NCI-H2029 treated with DMSO at 0.1 percent for 48 hours (cell line): ENCODE results near the gene CATSPERZ.

ENCODE experiments used
- DNase-seq: peaks from one replicate; lab custom pipeline; 2025; lab: John Stamatoyannopoulos, UW

CATSPERZ gene

GRCh38 chr11:64264371-64264852, 35.7 kb upstream of the CATSPERZ start:
- no peak for DNase-seq

GRCh38 chr11:64265176-64266160, 34.7 kb upstream of the CATSPERZ start:
- DNase-seq = no peak

- no peak for DNase-seq
Observed at GRCh38 chr11:64266339-64266738, 33.8 kb upstream of the CATSPERZ start.

DNA sequence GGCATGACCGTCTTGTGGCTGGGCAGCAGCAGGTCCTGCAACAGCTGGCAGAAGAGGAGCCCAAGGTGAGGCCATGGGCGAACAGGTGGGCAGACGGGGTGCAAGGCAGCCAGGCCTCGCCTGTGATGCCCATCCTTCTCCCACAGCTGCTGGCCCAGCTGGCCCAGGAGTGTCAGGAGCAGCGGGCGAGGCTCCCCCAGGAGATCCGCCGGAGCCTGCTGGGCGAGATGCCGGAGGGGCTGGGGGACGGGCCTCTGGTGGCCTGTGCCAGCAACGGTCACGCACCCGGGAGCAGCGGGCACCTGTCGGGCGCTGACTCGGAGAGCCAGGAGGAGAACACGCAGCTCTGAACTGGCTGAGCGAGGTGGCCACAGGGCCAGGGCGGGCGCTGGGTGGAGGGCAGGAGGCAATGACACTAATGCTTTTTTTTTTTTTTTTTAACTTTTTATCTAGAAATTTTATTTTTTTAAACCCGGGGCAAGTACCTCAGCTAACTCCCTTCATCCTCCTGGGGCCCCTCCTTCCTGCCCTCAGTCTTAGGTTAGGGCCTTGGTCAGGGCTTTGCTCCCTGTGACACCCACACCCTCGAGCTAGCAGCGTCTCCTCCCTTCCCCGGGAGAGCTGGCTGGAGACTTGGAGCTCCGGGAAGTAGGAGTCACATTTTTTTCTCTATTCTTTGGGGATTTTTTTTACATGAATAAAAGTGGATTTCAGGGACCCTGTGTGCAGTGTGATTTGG, 32.8 kb upstream of the CATSPERZ start:
- DNase-seq = no peak

GRCh38 chr11:64268025-64268892, 31.9 kb upstream of the CATSPERZ start:
- peak; percentile 50 for DNase-seq

DNA sequence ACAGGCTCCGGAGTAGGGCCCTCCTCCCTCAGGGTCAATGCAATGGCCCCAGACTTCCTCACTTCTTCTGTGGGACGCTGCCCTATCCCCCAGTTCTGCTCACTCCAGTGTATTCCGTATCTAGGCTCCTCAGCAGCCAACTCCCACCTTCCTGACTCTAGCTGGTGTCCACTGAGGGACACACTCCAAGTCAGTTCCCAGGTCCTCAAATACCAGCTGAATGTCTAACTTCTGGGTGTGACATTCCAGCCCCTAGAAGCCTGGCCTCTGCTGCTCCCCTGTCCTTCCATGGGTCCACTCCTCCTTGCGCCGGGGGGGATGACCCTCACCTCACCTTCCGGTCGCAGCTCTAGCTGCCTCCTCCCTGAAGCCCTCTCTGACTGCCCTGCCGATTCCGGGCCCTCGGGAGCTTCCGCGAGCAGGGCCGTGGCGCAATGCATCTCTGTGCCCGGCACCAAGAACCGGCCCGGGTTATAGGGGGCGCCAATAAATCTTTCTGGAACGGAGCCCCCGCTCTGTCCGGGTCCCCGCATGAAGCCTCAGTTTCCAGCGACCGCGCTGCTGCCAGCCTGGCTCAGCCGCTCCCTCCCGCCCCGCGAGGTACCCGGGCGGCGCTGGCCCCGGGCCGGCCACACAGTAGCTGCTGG, 31.1 kb upstream of the CATSPERZ start:
- no peak for DNase-seq

DNA sequence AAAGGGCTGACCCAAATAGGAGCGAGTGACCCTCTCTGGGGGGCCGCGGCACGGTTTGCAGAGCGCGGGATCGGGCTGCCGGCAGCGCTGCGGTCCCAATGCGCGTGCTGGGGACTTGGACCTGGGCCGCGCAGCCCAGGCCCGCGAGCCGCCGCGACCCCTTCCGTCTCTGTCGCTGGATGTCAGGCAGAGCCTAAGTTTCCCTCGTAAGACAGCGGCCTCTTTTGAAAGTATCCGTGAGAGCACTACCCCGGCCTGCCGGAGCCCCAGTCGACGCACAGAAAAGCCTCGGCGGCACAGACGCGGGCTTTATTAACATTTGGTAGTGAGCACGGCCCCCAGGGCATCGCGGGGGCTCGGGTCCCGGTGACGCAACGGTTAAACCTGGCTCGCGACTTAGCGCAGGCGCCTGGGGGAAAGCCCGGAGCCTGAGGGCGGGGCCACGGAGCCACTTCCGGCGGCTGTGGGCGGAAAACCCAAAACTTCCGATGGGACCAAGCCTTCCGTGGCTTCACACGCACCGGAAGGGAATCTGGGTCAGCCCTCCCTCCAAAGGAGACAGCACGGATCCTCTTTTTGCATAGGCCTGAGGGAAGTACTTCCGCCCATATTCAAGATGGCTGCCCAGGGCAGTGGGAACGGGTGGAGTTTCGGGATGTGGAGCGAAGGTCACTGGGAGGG, 30.5 kb upstream of the CATSPERZ start:
- DNase-seq = peak; percentile 94

- DNase-seq = no peak
Observed at GRCh38 chr11:64275031-64275800, 24.9 kb upstream of the CATSPERZ start.

GRCh38 chr11:64275841-64276240, 24.3 kb upstream of the CATSPERZ start:
- no peak for DNase-seq

DNA sequence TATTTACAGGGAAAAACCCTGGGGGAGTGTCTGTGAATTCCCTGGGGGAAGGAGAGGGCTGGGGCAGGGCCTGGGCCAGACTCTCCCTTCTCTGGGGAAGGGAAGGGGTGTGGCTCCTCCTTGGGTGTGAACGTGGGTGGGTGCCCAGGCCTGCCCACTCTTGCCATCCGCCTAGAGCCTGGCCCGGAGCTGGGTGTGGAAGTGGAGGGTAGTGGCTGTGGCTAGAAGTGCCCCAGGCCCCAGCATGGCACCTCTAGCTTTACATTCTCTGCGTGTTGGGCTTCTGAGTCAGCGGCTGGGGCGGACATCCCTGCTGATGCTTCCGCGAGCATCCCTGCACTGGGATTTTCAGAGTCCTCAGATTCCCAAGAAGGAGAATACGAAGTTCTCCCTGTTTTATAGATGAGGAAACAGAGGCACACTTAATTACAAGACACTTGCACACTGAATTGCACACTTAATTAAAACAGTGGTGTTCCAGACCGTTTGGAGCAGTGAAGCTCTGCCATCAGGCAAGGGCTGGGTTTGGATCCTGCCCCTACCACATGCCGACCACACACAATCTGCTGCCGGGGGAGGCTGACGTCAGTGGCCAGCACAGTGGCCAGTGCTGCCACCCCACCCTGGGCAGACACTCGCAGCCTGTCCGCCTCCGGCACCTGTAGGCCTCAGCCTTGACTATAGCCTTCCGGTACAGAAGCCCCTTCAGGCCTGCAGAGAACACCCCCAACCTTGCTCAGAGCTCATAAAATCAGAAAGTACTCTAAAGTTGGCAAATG, 23.3 kb upstream of the CATSPERZ start:
- DNase-seq = no peak

- DNase-seq = no peak
Observed at GRCh38 chr11:64278576-64279190, 21.5 kb upstream of the CATSPERZ start.

DNA sequence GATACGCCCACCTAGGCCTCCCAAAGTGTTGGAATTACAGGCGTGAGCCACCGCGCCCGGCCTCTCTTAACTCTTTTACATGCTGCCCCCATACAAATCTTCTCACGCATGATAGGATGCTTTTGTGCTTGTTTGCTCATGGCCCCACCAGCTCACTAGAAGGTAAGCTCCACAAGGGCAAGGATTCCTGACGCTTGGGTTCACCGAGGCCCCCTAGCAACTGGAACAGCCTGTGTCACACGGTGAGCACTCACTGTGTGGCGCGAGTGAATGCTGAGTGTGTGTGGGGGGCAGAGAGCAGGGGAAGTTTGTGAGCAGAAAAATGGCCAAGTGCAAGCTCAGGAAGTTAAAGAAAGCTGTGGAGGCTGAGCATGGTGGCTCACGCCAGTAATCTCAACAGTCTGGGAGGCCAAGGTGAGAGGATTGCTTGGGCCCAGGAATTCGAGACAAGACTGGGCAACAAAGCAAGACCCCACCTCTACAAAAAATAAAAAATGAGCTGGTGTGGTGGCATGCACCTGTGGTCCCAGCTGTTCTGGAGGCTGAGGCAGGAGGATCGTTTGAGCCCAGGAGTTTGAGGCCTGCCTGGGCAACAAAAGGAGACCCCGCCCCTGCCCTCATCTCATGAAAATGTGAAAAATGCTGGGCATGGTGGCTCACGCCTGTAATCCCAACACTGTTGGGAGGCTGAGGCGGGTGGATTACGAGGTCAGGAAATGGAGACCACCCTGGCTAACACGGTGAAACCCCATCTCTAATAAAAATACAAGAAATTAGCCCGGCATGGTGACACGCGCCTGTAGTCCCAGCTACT, 18.0 kb upstream of the CATSPERZ start:
- DNase-seq = no peak

- no peak for DNase-seq
Observed at GRCh38 chr11:64283092-64283491, 17.1 kb upstream of the CATSPERZ start.

DNA sequence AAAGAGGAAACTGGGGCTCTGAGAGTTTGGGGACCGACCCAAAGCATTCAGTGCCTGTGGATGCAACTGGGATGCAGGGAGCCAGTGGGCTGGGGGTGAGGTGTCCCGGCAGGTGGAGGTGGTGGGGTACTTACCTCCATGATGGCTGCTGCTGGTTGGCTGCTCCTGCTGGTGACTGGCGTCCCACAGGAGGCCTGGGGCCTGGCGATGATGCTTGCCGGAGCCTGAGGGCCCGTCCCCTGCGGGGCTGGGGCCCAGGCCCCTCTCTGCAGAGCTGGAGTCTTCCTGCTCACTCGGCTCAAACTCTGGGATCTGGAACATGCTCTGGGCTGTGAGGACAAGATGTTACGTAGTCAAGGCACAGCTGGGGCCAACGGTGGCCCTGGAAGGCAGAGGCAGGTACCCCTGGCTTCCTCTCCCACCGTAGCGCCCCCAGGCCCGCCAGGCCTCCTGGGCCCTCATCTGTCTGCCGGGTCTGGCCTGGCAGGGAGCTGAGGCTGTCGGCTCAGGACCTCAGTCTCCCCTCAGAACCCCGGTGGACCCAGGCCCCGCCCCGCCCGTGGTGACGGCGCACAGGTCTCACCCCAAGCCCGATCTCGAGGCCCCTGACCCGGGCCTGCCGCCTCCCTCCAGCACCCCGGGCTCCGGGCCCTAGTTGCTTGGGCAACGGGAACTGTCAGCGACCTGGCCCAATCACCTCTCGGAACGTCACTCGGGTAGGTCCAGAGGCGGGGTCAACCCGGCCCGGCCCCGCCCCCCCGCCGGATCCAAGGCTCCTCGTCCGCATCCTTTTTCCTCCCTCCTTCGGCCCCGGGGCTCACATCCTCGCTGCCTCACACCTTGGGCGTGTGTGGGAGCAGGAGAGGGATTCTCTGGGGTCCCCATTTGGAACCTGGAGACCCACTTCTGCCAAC, 15.9 kb upstream of the CATSPERZ start, which contains the start of gene BAD:
Gene BAD (minus strand): TSS at position 618 of the 914 bp plus-strand sequence. CDS start 297 bp downstream, at position 321.
- peak; percentile 81 for DNase-seq

DNA sequence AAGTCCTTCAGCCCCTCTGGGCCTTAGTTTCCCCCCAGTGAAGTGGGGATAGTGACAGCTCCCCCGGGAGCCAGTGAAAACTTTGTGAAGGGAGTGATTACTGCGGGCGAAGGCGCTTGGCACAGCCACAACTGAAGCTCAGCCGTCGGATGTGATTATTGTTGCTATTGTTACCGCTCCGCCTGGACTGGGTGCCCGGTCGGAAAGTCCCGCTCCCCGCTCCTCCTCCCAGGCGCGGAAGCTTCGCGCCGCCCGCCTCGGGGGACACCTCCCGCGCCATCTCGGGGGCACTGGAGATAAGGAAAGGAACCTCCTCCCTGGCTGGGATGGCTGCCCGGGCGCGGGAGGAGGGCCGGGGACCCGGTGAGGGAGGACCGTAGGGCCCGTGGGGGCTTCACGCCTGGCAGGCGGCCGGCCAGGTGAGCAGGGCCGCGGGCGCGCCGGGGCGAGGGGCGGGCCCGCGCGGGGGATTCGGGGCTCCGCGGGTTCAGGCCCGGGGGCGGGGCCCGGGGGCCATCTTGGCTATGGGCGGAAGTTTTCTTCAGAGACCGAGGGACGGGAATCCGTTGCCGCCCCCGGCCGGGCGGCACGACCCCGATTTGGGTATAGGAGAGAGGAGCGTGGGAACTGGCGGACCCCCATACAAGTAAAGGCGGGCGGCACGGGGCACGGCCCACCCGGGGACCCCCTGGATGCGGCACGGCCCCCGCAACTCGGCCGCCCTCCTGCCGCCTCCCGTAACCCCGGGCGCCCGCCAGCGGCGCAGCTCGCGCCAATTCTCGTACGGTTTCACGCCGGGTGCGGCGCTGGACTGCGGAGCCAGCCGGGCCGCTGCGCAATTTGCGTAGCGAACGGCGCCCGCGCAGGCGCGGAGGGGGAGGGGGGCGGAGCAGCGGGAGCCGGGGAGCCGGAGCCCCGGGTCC, 14.9 kb upstream of the CATSPERZ start, which contains the start of gene GPR137:
Gene GPR137 (plus strand): TSS at position 887 of the 923 bp plus-strand sequence. CDS start 677 bp downstream, outside the sequence.
- peak; percentile 43 for DNase-seq
